Astrocyte (in vitro differentiated cells and primary cell): ENCODE data around the gene HOXC6. TPM values are rescaled to one million over a fixed set of nuclear protein-coding genes. Genes with fewer than 3 reads are reported as not detected.

ENCODE experiments used
- DNase-seq: peaks from one replicate; pipeline ENCODE4 v3.0.0-alpha.2; 2010; ENCODE audit warnings: low read depth
- FAIRE-seq: peaks from 2 replicates; lab custom pipeline; 2011; peaks lifted over from hg19 to GRCh38; lab: Jason Lieb, UNC
- H2AFZ ChIP-seq: 2 replicates; pipeline ENCODE4 v1.6.0; 2012; ENCODE audit warnings: low read depth, low read length, inconsistent platforms
- H3K27ac ChIP-seq: 2 replicates; pipeline ENCODE4 v1.5.1; 2011; ENCODE audit warnings: low read depth, low read length, inconsistent platforms
- H3K27me3 ChIP-seq: 2 replicates; pipeline ENCODE4 v1.6.0; 2011; ENCODE audit warnings: low read length, inconsistent platforms; ENCODE audit not compliant: insufficient read depth
- H3K36me3 ChIP-seq: 2 replicates; pipeline ENCODE4 v1.5.1; 2011; ENCODE audit warnings: low read length, inconsistent platforms; ENCODE audit not compliant: insufficient read depth
- H3K4me1 ChIP-seq: 2 replicates; pipeline ENCODE4 v1.5.1; 2011; ENCODE audit warnings: low read length, inconsistent platforms; ENCODE audit not compliant: insufficient read depth
- H3K4me2 ChIP-seq: 2 replicates; pipeline ENCODE4 v1.6.0; 2012; ENCODE audit warnings: low read length, inconsistent platforms
- H3K4me3 ChIP-seq: 2 replicates; pipeline ENCODE4 v1.5.1; 2011; ENCODE audit warnings: low read depth, mild to moderate bottlenecking, low read length, inconsistent platforms; ENCODE audit not compliant: insufficient read depth
- H3K79me2 ChIP-seq: 2 replicates; pipeline ENCODE4 v1.6.0; 2012; ENCODE audit warnings: mild to moderate bottlenecking, low read length, inconsistent platforms; ENCODE audit not compliant: insufficient read depth
- H3K9ac ChIP-seq: 2 replicates; pipeline ENCODE4 v1.6.0; 2012; ENCODE audit warnings: mild to moderate bottlenecking, low read length, inconsistent platforms
- H3K9me3 ChIP-seq: 2 replicates; pipeline ENCODE4 v1.5.1; 2012; ENCODE audit warnings: low read depth, mild to moderate bottlenecking, low read length, inconsistent platforms; ENCODE audit not compliant: insufficient read depth
- H4K20me1 ChIP-seq: 2 replicates; pipeline ENCODE4 v1.6.0; 2012; ENCODE audit warnings: low read length, inconsistent platforms; ENCODE audit not compliant: insufficient read depth
- H3K27ac Mint-ChIP-seq: one replicate; pipeline ENCODE4 v1.8.0; 2021; ENCODE audit warnings: mild to moderate bottlenecking, mixed read lengths; ENCODE audit not compliant: unreplicated experiment
- H3K27me3 Mint-ChIP-seq: one replicate; pipeline ENCODE4 v1.8.0; 2021; ENCODE audit warnings: low read depth, mixed read lengths; ENCODE audit not compliant: unreplicated experiment
- H3K36me3 Mint-ChIP-seq: one replicate; pipeline ENCODE4 v1.8.0; 2021; ENCODE audit warnings: low read depth, mixed read lengths; ENCODE audit not compliant: unreplicated experiment
- H3K4me1 Mint-ChIP-seq: one replicate; pipeline ENCODE4 v1.8.0; 2021; ENCODE audit warnings: low read depth, mixed read lengths; ENCODE audit not compliant: unreplicated experiment
- H3K4me3 Mint-ChIP-seq: one replicate; pipeline ENCODE4 v1.8.0; 2021; ENCODE audit warnings: mild to moderate bottlenecking, moderate library complexity, mixed read lengths; ENCODE audit not compliant: unreplicated experiment
- H3K9me3 Mint-ChIP-seq: one replicate; pipeline ENCODE4 v1.8.0; 2021; ENCODE audit warnings: mild to moderate bottlenecking, mixed read lengths; ENCODE audit not compliant: unreplicated experiment
- EZH2 ChIP-seq: IDR thresholded peaks from 2 replicates; pipeline ENCODE4 v1.6.1; 2012; ENCODE audit warnings: mild to moderate bottlenecking, low read length, inconsistent platforms; ENCODE audit not compliant: insufficient read depth
- total RNA-seq: library from RNA; stranded (reverse); gene quantifications from 2 replicates; pipeline ENCODE4 v1.2.1, GENCODE V29; 2021
- TF ChIP-seq, protein P1 (sequence below): IDR thresholded peaks from 2 replicates; pipeline ENCODE4 v1.5.1; 2011; ENCODE audit warnings: low read depth, mild to moderate bottlenecking, inconsistent platforms, low read length, moderate library complexity; ENCODE audit not compliant: insufficient read depth

Gene HOXC6
- total RNA-seq, 1 donor from 2014 or later = not detected

- Histone ChIP-seq H4K20me1 (no peaks in the 10 kb centered on the region), H3K9me3 (no peaks in the 10 kb centered on the region), H3K36me3 (no peaks in the 10 kb centered on the region), H3K79me2 (no peaks in the 10 kb centered on the region), H3K4me2 (no peak overlapping the region), H3K4me3 (no peak overlapping the region), H3K9ac (no peak overlapping the region), H3K27me3 (peaks cover 93% of the 10 kb centered on the region), H2AFZ (no peak overlapping the region), H3K27ac (no peak overlapping the region), H3K4me1 (no peaks in the 10 kb centered on the region)
- TF ChIP-seq, protein P1, sequence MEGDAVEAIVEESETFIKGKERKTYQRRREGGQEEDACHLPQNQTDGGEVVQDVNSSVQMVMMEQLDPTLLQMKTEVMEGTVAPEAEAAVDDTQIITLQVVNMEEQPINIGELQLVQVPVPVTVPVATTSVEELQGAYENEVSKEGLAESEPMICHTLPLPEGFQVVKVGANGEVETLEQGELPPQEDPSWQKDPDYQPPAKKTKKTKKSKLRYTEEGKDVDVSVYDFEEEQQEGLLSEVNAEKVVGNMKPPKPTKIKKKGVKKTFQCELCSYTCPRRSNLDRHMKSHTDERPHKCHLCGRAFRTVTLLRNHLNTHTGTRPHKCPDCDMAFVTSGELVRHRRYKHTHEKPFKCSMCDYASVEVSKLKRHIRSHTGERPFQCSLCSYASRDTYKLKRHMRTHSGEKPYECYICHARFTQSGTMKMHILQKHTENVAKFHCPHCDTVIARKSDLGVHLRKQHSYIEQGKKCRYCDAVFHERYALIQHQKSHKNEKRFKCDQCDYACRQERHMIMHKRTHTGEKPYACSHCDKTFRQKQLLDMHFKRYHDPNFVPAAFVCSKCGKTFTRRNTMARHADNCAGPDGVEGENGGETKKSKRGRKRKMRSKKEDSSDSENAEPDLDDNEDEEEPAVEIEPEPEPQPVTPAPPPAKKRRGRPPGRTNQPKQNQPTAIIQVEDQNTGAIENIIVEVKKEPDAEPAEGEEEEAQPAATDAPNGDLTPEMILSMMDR = no peak
- TF ChIP-seq EZH2 = no peak
- Mint-ChIP-seq H3K27ac (no peak overlapping the region), H3K4me1 (no peaks in the 10 kb centered on the region), H3K27me3 (peaks cover 94% of the 10 kb centered on the region), H3K4me3 (no peak overlapping the region), H3K9me3 (peaks cover 11% of the 10 kb centered on the region), H3K36me3 (no peaks in the 10 kb centered on the region)
- FAIRE-seq = no peak
- no peak for DNase-seq
These were observed 17.2 kb downstream of the HOXC6 start for GRCh38 chr12:54045401-54045800.

GRCh38 chr12:54045868-54046521, 17.8 kb downstream of the HOXC6 start:
- no peak overlapping the region for H3K4me3 Mint-ChIP-seq
- Histone ChIP-seq H3K36me3 (no peaks in the 10 kb centered on the region), H3K4me1 (no peaks in the 10 kb centered on the region)

DNA sequence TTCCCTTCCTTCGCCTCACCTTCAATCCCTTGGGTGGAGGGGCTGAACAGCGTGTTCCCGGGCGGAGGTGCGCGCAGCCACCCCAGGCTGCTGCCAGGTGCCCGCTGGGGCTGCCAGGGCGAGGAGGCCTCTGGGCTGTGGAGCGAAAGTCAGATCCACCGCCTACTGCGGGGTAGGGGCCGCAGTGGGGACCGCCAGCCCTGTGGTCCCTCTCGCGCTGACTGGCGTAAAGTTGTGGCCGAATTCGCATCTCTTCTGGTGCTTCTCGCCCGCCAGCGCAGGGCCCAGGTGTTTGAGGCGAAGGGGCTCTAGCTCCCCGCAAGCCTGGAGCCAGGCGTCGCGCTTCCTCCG, 18.5 kb downstream of the HOXC6 start:
- Histone ChIP-seq H3K9ac (no peak overlapping the region), H4K20me1 (no peaks in the 10 kb centered on the region), H3K4me3 (no peak overlapping the region), H3K4me1 (no peaks in the 10 kb centered on the region), H3K36me3 (no peaks in the 10 kb centered on the region), H3K27me3 (peaks cover 95% of the 10 kb centered on the region), H3K27ac (no peak overlapping the region), H2AFZ (no peak overlapping the region), H3K4me2 (no peak overlapping the region), H3K79me2 (no peaks in the 10 kb centered on the region), H3K9me3 (no peaks in the 10 kb centered on the region)
- peak; percentile 87 for TF ChIP-seq EZH2
- TF ChIP-seq, protein P1 = no peak
- H3K36me3 Mint-ChIP-seq = no peaks in the 10 kb centered on the region
- no peaks in the 10 kb centered on the region for H3K4me1 Mint-ChIP-seq
- H3K27ac Mint-ChIP-seq = no peak overlapping the region
- H3K9me3 Mint-ChIP-seq = peaks cover 11% of the 10 kb centered on the region
- H3K4me3 Mint-ChIP-seq = no peak overlapping the region
- FAIRE-seq (no peak), DNase-seq (no peak)
- H3K27me3 Mint-ChIP-seq = peaks cover 95% of the 10 kb centered on the region

More at GRCh38 chr12:54045868-54046521, 17.8 kb downstream of the HOXC6 start:
- no peak for FAIRE-seq
- no peak overlapping the region for H3K4me3 ChIP-seq
- TF ChIP-seq, protein P1 = no peak
- TF ChIP-seq EZH2 = no peak
- no peak for DNase-seq
- H4K20me1 ChIP-seq = no peaks in the 10 kb centered on the region
- H3K27me3 Mint-ChIP-seq = peaks cover 95% of the 10 kb centered on the region
- no peak overlapping the region for H3K4me2 ChIP-seq
- no peak overlapping the region for H3K9ac ChIP-seq
- H3K9me3 Mint-ChIP-seq = peaks cover 10% of the 10 kb centered on the region
- no peaks in the 10 kb centered on the region for H3K4me1 Mint-ChIP-seq
- H3K27ac ChIP-seq = no peak overlapping the region
- H3K9me3 ChIP-seq = no peaks in the 10 kb centered on the region
- no peak overlapping the region for H3K27ac Mint-ChIP-seq
- no peaks in the 10 kb centered on the region for H3K36me3 Mint-ChIP-seq
- no peaks in the 10 kb centered on the region for H3K79me2 ChIP-seq
- peaks cover 93% of the 10 kb centered on the region for H3K27me3 ChIP-seq
- H2AFZ ChIP-seq = no peak overlapping the region
